Measurements from ENCODE around the gene LRRC39.

Gene LRRC39

GRCh38 chr1:100137602-100138001 is 40.5 kb downstream of the LRRC39 start:
- TF ChIP-seq, protein P1, sequence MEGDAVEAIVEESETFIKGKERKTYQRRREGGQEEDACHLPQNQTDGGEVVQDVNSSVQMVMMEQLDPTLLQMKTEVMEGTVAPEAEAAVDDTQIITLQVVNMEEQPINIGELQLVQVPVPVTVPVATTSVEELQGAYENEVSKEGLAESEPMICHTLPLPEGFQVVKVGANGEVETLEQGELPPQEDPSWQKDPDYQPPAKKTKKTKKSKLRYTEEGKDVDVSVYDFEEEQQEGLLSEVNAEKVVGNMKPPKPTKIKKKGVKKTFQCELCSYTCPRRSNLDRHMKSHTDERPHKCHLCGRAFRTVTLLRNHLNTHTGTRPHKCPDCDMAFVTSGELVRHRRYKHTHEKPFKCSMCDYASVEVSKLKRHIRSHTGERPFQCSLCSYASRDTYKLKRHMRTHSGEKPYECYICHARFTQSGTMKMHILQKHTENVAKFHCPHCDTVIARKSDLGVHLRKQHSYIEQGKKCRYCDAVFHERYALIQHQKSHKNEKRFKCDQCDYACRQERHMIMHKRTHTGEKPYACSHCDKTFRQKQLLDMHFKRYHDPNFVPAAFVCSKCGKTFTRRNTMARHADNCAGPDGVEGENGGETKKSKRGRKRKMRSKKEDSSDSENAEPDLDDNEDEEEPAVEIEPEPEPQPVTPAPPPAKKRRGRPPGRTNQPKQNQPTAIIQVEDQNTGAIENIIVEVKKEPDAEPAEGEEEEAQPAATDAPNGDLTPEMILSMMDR (conservative IDR thresholded peaks at IDR 0.05; ENCODE audit: low read depth, low read length), result no peak
- DNase-seq (ENCODE audit: low read depth), result no peak
- H3K4me3 ChIP-seq (ENCODE audit: low read depth, low read length), result no peak overlapping the region

- peak; percentile 32 for DNase-seq (ENCODE audit: low read depth)
- no peak overlapping the region for H3K4me3 ChIP-seq (ENCODE audit: low read depth, low read length)
- TF ChIP-seq, protein P1 (conservative IDR thresholded peaks at IDR 0.05; ENCODE audit: low read depth, low read length), result peak; percentile 18
Observed at GRCh38 chr1:100134872-100135271, 43.2 kb downstream of the LRRC39 start.

DNA sequence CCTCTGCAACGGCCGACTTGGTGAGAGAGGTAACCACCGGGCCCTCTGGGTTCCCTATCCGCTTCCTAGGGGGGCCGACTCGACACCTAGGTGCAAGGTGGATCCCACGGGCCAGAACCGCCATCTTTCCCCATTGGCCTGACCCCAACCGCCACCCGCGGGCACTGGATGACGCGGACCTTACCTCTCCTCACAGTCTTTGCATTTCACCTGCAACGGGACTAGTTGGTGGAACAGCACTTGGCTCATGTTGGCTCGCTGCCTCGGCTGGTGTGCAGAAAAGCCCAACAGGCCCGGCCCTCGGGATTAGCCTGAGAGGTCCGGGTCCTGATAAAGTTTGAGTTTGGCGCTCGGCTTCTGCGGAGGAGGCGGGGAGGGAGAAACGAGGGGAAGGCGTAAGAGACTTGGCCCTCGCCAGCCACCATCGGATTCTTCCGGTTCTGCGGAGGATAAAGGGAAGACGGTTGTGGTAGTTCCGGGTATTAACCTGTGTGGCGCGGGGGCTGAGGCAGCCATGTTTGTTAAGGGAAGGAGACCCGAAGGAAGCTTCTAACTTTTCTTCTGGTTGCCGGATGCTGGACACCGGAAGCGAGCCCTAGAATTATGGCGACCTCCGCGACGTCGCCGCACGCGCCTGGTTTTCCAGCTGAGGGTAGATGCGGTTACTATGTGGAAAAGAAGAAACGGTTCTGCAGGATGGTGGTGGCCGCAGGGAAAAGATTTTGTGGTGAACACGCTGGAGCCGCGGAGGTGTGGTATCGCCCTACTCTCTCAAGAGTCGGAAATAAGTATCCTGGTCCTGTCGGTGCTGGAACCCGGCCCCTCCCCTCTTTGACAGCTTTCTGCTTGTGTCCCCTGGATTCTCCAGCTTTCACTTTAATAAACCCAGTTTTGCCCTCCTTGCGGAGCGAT is 45.2 kb downstream of the LRRC39 start, which contains the start of the genes SASS6 and TRMT13:
TSS of gene SASS6 (minus strand) at position 365 of the 912 bp plus-strand sequence. CDS start at position 249, 116 bp downstream.
TSS of gene TRMT13 (plus strand) at position 598 of the 912 bp plus-strand sequence. CDS start at position 604, 6 bp downstream.
- DNase-seq (ENCODE audit: low read depth), result peak; percentile 99
- TF ChIP-seq, protein P1 (conservative IDR thresholded peaks at IDR 0.05; ENCODE audit: low read depth, low read length), result no peak
- H3K4me3 ChIP-seq (ENCODE audit: low read depth, low read length), result peak within 1 kb of the TSS; percentile 93

- DNase-seq (ENCODE audit: low read depth), result no peak
- TF ChIP-seq, protein P1 (conservative IDR thresholded peaks at IDR 0.05; ENCODE audit: low read depth, low read length), result no peak
- peak overlapping the region; percentile 93 for H3K4me3 ChIP-seq (ENCODE audit: low read depth, low read length)
Observed at GRCh38 chr1:100131623-100132022, 46.4 kb downstream of the LRRC39 start.

DNA sequence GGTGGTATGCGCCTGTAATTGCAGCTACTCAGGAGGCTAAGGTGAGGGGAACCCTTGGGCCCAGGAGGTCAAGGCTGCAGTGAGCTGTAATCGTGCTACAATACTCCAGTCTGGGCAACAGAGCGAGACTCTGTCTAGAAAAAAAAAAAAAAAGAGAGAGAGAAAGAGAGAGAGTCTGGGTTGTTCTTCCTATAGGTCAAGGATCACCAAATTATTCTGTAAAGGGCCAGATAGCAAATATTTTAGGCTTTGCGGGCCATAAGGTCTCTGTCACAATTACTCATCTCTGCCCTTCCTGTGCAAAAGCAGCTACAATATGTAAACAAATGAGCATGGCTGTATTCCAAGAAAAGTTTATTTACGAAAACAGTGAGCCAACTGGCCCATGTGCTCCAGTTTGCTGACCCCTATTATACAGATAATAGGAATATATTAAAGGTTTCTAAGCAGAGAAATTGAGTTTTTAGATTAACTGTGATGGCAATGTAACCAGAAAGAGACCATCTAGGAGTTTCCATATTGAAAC is 47.4 kb downstream of the LRRC39 start:
- no peak overlapping the region for H3K4me3 ChIP-seq (ENCODE audit: low read depth, low read length)
- DNase-seq (ENCODE audit: low read depth), result peak; percentile 53
- TF ChIP-seq, protein P1 (conservative IDR thresholded peaks at IDR 0.05; ENCODE audit: low read depth, low read length), result no peak

DNA sequence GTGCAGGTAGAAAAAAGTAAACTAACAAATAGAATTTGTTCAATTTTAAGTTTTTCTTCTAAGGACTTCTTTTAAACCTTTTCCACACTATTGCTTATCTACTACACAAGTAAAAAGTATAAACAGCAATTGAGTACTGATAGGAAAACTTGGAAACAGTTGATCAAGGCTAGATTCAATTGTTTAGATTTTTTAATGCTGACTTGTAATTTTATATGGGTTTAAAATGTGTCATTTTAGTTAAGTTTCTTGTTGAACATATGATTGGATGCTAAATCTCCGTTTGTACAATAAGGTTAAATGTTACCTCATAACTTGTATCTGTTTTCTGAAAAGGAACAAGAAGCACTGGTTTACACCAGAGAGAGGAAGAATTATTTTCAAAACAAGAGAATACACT is 50.8 kb downstream of the LRRC39 start:
- DNase-seq (ENCODE audit: low read depth), result no peak
- TF ChIP-seq, protein P1 (conservative IDR thresholded peaks at IDR 0.05; ENCODE audit: low read depth, low read length), result no peak
- H3K4me3 ChIP-seq (ENCODE audit: low read depth, low read length), result no peak overlapping the region

Measured in choroid plexus epithelial cell (primary cell).